ENCODE measurements around the gene DUSP6. TPM values are rescaled to one million over a fixed set of nuclear protein-coding genes. Genes with fewer than 3 reads are reported as not detected.

DUSP6 gene
- total and polyA plus RNA-seq, 2 of the 8 experiments (the other 6 are each of a cell fraction or from before 2014, with no cell fraction given): 99.3 to 179 TPM

- Histone ChIP-seq H2BK12ac (ENCODE audit: low read depth, low read length) (no peak overlapping the region), H3K14ac (ENCODE audit: insufficient read length) (no peak overlapping the region), H3K79me1 (ENCODE audit: low read depth, low read length) (no peaks in the 10 kb centered on the region), H4K20me1 (replicated peaks in 1 of 2; ENCODE audit: control insufficient read depth in 1 of 2, insufficient read depth in 2 of 2, low read length in 2 of 2) (no peaks in the 10 kb centered on the region), H3K9me3 (ENCODE audit: insufficient read depth in 2 of 2, low read depth in 1 of 2, low read length in 1 of 2) (no peaks in the 10 kb centered on the region), H4K91ac (replicated peaks; ENCODE audit: insufficient read length, low read length) (no peak overlapping the region), H3K27me3 (replicated peaks in 1 of 4; ENCODE audit: control insufficient read depth in 3 of 4, extremely low read depth in 1 of 4, insufficient read depth in 3 of 4, low read length in 3 of 4) (peaks cover 0 to 3% (median 0%) of the 10 kb centered on the region in 4 experiments; a peak in 1 of 7 replicates), H4K5ac (ENCODE audit: insufficient read length, low read depth, low read length) (no peak overlapping the region), H3K4me2 (ENCODE audit: insufficient read depth in 1 of 2, low read depth in 2 of 2, low read length in 2 of 2) (no peak overlapping the region), H3K4ac (replicated peaks; ENCODE audit: insufficient read length, low read depth, low read length) (no peak overlapping the region), H3K23me2 (ENCODE audit: low read depth, low read length) (no peaks in the 10 kb centered on the region), H2BK15ac (ENCODE audit: low read length) (no peak overlapping the region), H3K23ac (ENCODE audit: insufficient read length) (no peak overlapping the region), H2BK5ac (ENCODE audit: low read depth, low read length) (no peak overlapping the region), H3K4me3 (ENCODE audit: extremely low read depth in 1 of 4, insufficient read depth in 2 of 4, low read depth in 3 of 4, low read length in 4 of 4) (no peak overlapping the region), H2AFZ (ENCODE audit: low read length) (no peak overlapping the region), H3K9ac (replicated peaks in 1 of 4; ENCODE audit: extremely low read depth in 1 of 4, low read depth in 3 of 4, low read length in 3 of 4) (no peak overlapping the region), H2BK20ac (ENCODE audit: low read length) (no peak overlapping the region), H3K79me2 (ENCODE audit: control insufficient read depth in 1 of 2, insufficient read depth in 2 of 2, low read length in 2 of 2) (peaks cover 0 to 2% of the 10 kb centered on the region in 2 experiments; a peak in 2 of 4 replicates), H3K27ac (ENCODE audit: low read depth, low read length) (no peak overlapping the region), H4K8ac (ENCODE audit: extremely low read depth, insufficient read depth, low read length) (no peak overlapping the region), H2AK5ac (ENCODE audit: low read depth, low read length) (no peak overlapping the region), H3K18ac (ENCODE audit: extremely low read depth, low read length) (no peak overlapping the region), H2BK120ac (replicated peaks; ENCODE audit: low read depth, low read length) (no peak overlapping the region), H3K56ac (replicated peaks; ENCODE audit: insufficient read length, low read depth, low read length) (no peak overlapping the region), H3K4me1 (replicated peaks in 1 of 4; ENCODE audit: control insufficient read depth in 3 of 4, insufficient read depth in 4 of 4, low read length in 3 of 4) (peaks cover 0 to 23% (median 12%) of the 10 kb centered on the region in 4 experiments; a peak in 5 of 7 replicates), H3K36me3 (ENCODE audit: control insufficient read depth in 2 of 4, insufficient read depth in 4 of 4, low read length in 3 of 4) (no peaks in the 10 kb centered on the region; a peak in 2 of 8 replicates)
- no peak for DNase-seq (ENCODE audit: low read depth in 1 of 2, low spot score in 2 of 2)
- no peak for TF ChIP-seq TEAD4 (IDR thresholded peaks at IDR 0.05; ENCODE audit: low read depth, low read length)
- TF ChIP-seq, protein P1, sequence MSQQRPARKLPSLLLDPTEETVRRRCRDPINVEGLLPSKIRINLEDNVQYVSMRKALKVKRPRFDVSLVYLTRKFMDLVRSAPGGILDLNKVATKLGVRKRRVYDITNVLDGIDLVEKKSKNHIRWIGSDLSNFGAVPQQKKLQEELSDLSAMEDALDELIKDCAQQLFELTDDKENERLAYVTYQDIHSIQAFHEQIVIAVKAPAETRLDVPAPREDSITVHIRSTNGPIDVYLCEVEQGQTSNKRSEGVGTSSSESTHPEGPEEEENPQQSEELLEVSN (IDR thresholded peaks at IDR 0.05): no peak
- no peak for TF ChIP-seq TCF12 (IDR thresholded peaks at IDR 0.05; ENCODE audit: low read depth, low read length)
- no peak for TF ChIP-seq BCL11A (IDR thresholded peaks at IDR 0.05; ENCODE audit: low read depth in 2 of 2, low read length in 2 of 2)
- no peak for TF ChIP-seq HDAC6 (IDR thresholded peaks at IDR 0.05; ENCODE audit: low read depth, low read length)
- no peak for TF ChIP-seq SP4 (IDR thresholded peaks at IDR 0.05; ENCODE audit: low read length)
- ChIA-PET POLR2A (ENCODE audit: partially characterized antibody) (interaction anchor here (0.8 to 1.7 kb wide), 2 partner anchors 9 to 150 kb away, joined by 3 to 5 read pairs; partner anchors contain the start of gene DUSP6), CTCF (ENCODE audit: partially characterized antibody) (interaction anchor here (1.5 kb wide), 1 partner anchor 119 kb away, joined by 3 read pairs; no protein-coding TSS in a partner anchor)
- no peak for FAIRE-seq
- 85% methylated on average over 3 of the region's 3 CpGs; no CpG with 5 or more reads in 1 of the 2 experiments for WGBS, 2 experiments (ENCODE audit: extremely low coverage in 1 of 2, insufficient coverage in 1 of 2, insufficient read length in 1 of 2, insufficient replicate concordance in 2 of 2, low coverage in 1 of 2, low lambda C conversion rate in 2 of 2, missing lambda C conversion rate in 1 of 2)
Measured at GRCh38 chr12:89343127-89343526, 9.2 kb downstream of the DUSP6 start.
